CD14-positive monocyte (primary cell): ENCODE measurements around the gene EXPH5. TPM values are rescaled to one million over a fixed set of nuclear protein-coding genes. Genes with fewer than 3 reads are reported as not detected.

Source experiments
- DNase-seq, 3 donors: peaks; one replicate each; pipeline ENCODE4 v3.0.0-alpha.2; 2011 to 2022
- H2AFZ ChIP-seq: 2 replicates; pipeline ENCODE4 v1.6.0; 2012; ENCODE audit warnings: mild to moderate bottlenecking, low read depth, low read length, inconsistent platforms; ENCODE audit not compliant: insufficient read depth, poor library complexity, severe bottlenecking
- H3K27ac ChIP-seq, 2 donors: 1 replicate in 1 of 2; 2 replicates in 1 of 2; pipeline ENCODE4 v1.5.1; 2012 to 2013; ENCODE audit warnings: low read length in 2 of 2, control low read depth in 1 of 2, inconsistent platforms in 1 of 2, low read depth in 1 of 2, mild to moderate bottlenecking in 1 of 2
- H3K27me3 ChIP-seq, 2 donors: one replicate each; pipeline versions ENCODE4 v1.6.0 to v1.6.1; 2011 to 2013; ENCODE audit warnings: low read length in 2 of 2; ENCODE audit not compliant: control insufficient read depth in 2 of 2, insufficient read depth in 2 of 2
- H3K36me3 ChIP-seq, 2 donors: replicated peaks in 1 of 2; 1 replicate in 1 of 2; 2 replicates in 1 of 2; pipeline versions ENCODE4 v1.5.1 to v1.6.1; 2012 to 2013; ENCODE audit warnings: low read length in 2 of 2, control low read depth in 1 of 2, inconsistent platforms in 1 of 2, mild to moderate bottlenecking in 1 of 2; ENCODE audit not compliant: insufficient read depth in 2 of 2, control insufficient read depth in 1 of 2
- H3K4me1 ChIP-seq, 2 donors: 1 replicate in 1 of 2; 2 replicates in 1 of 2; pipeline versions ENCODE4 v1.5.1 to v1.6.1; 2012 to 2013; ENCODE audit warnings: low read length in 2 of 2, control low read depth in 1 of 2, inconsistent platforms in 1 of 2, mild to moderate bottlenecking in 1 of 2, moderate library complexity in 1 of 2; ENCODE audit not compliant: insufficient read depth in 2 of 2, control insufficient read depth in 1 of 2
- H3K4me2 ChIP-seq: replicated peaks from 2 replicates; pipeline ENCODE3; 2012; ENCODE audit warnings: low read length, moderate library complexity, mild to moderate bottlenecking; ENCODE audit not compliant: poor library complexity, severe bottlenecking; ENCODE audit errors: extremely low read depth
- H3K4me3 ChIP-seq, 3 experiments: fragments of 200-600 bp in 1 of 3; sonication (generic) in 1 of 3; replicated peaks in 1 of 3; 1 replicate in 2 of 3; 2 replicates in 1 of 3; pipeline ENCODE4 v1.5.1; 2011 to 2013; ENCODE audit warnings: low read length in 3 of 3, mild to moderate bottlenecking in 3 of 3, control low read depth in 2 of 3, low read depth in 2 of 3, inconsistent platforms in 1 of 3, moderate library complexity in 1 of 3
- H3K79me2 ChIP-seq: 2 replicates; pipeline ENCODE4 v1.6.0; 2012; ENCODE audit warnings: mild to moderate bottlenecking, control low read depth, inconsistent platforms, low read length, moderate library complexity; ENCODE audit not compliant: insufficient read depth
- H3K9ac ChIP-seq: 2 replicates; pipeline ENCODE4 v1.6.0; 2017; ENCODE audit warnings: low read length, mild to moderate bottlenecking; ENCODE audit not compliant: insufficient read depth, poor library complexity, severe bottlenecking
- H3K9me3 ChIP-seq, 2 donors: replicated peaks in 1 of 2; 1 replicate in 1 of 2; 2 replicates in 1 of 2; pipeline versions ENCODE4 v1.5.1 to v1.6.1; 2012 to 2013; ENCODE audit warnings: low read length in 2 of 2, control low read depth in 1 of 2; ENCODE audit not compliant: control insufficient read depth in 1 of 2, insufficient read depth in 1 of 2
- H4K20me1 ChIP-seq: 2 replicates; pipeline ENCODE4 v1.6.0; 2012; ENCODE audit warnings: mild to moderate bottlenecking, low read length, control low read depth, moderate library complexity; ENCODE audit not compliant: insufficient read depth
- H3K27ac Mint-ChIP-seq, 7 donors: one replicate each; pipeline ENCODE4 v1.8.0; 2020; ENCODE audit warnings: mild to moderate bottlenecking in 7 of 7, mixed read lengths in 7 of 7, moderate library complexity in 6 of 7, inconsistent platforms in 2 of 7
- H3K27me3 Mint-ChIP-seq, 3 donors: one replicate each; pipeline ENCODE4 v1.8.0; 2021 to 2022; ENCODE audit warnings: low read depth in 3 of 3, mild to moderate bottlenecking in 3 of 3, mixed read lengths in 3 of 3, moderate library complexity in 3 of 3, inconsistent platforms in 1 of 3
- H3K36me3 Mint-ChIP-seq, 2 donors: one replicate each; pipeline ENCODE4 v1.8.0; 2020; ENCODE audit warnings: mixed read lengths in 2 of 2, inconsistent platforms in 1 of 2, mild to moderate bottlenecking in 1 of 2
- H3K4me1 Mint-ChIP-seq: one replicate; pipeline ENCODE4 v1.8.0; 2020; ENCODE audit warnings: mild to moderate bottlenecking, mixed read lengths
- H3K4me3 Mint-ChIP-seq, 2 donors: one replicate each; pipeline ENCODE4 v1.8.0; 2020; ENCODE audit warnings: mild to moderate bottlenecking in 2 of 2, mixed read lengths in 2 of 2, moderate library complexity in 1 of 2
- H3K9me3 Mint-ChIP-seq, 7 donors: one replicate each; pipeline ENCODE4 v1.8.0; 2020 to 2022; ENCODE audit warnings: mixed read lengths in 7 of 7, mild to moderate bottlenecking in 6 of 7, moderate library complexity in 6 of 7, inconsistent platforms in 2 of 7
- WGBS: methylation state at CpG from one replicate; pipeline ENCODE4 v1.1.5; 2013; ENCODE audit warnings: missing lambda C conversion rate; ENCODE audit not compliant: insufficient coverage; 5-methylcytosine and 5-hydroxymethylcytosine counted together
- intact Hi-C, 2 donors: fragments of 100-400 bp; cut with micrococcal nuclease; formaldehyde crosslinking; loops; one replicate each; pipeline versions ENCODE4 v1.15.0 to v1.15.1; 2023
- polyA plus RNA-seq, 3 donors: library from polyadenylated mRNA; depleted of rRNA in 1 of 3; unstranded in 2 of 3; stranded (reverse) in 1 of 3; fragments of 300-500 nt in 2 of 3; fragments of >200 nt in 1 of 3; fragmentation: Illumina TruSeq in 2 of 3; gene quantifications; 1 replicate in 2 of 3; 2 replicates in 1 of 3; pipeline ENCODE4 v1.2.3, GENCODE V29; 2012 to 2021
- TF ChIP-seq, protein P1 (sequence below): fragments of 200-600 bp; IDR thresholded peaks from one replicate; pipeline ENCODE4 v1.8.0; 2022; ENCODE audit warnings: antibody characterized with exemption, mild to moderate bottlenecking

Gene EXPH5
- polyA plus RNA-seq, 3 donors, result 0.05 to 0.17 TPM; not detected in 1

DNA sequence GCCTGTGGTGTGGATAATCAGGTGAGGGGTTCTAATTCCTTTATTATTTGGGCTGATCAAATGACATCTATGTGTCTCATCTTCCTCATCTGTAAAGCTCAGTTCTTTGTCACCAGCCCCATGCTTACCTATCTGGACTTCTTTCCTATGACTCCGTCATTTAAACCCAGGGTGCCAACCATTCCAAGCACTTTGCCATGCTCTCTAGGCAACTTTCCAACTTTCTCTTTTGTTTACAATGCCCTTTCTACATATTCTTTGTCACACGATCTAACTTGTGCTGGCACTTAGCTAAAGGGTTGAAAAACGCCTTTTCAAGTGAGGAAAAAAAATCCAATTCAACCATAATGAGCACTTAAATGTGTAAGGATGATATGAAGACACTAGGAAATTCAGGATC, 27.9 kb downstream of the EXPH5 start:
- no peak for DNase-seq
- no peak overlapping the region for H3K4me2 ChIP-seq
- Mint-ChIP-seq H3K4me1 (peaks cover 2% of the 10 kb centered on the region), H3K27ac (no peak overlapping the region), H3K27me3 (no peaks in the 10 kb centered on the region), H3K36me3 (no peaks in the 10 kb centered on the region), H3K4me3 (no peak overlapping the region), H3K9me3 (no peaks in the 10 kb centered on the region)
- no peaks in the 10 kb centered on the region for H3K79me2 ChIP-seq
- intact Hi-C loops, result no loop called here
- H3K9ac ChIP-seq, result no peak overlapping the region
- no peak overlapping the region for H3K4me3 ChIP-seq
- no peaks in the 10 kb centered on the region for H4K20me1 ChIP-seq
- H3K9me3 ChIP-seq, result no peaks in the 10 kb centered on the region
- WGBS, result 100% methylated on average over 1 of the region's 3 CpGs
- TF ChIP-seq, protein P1, sequence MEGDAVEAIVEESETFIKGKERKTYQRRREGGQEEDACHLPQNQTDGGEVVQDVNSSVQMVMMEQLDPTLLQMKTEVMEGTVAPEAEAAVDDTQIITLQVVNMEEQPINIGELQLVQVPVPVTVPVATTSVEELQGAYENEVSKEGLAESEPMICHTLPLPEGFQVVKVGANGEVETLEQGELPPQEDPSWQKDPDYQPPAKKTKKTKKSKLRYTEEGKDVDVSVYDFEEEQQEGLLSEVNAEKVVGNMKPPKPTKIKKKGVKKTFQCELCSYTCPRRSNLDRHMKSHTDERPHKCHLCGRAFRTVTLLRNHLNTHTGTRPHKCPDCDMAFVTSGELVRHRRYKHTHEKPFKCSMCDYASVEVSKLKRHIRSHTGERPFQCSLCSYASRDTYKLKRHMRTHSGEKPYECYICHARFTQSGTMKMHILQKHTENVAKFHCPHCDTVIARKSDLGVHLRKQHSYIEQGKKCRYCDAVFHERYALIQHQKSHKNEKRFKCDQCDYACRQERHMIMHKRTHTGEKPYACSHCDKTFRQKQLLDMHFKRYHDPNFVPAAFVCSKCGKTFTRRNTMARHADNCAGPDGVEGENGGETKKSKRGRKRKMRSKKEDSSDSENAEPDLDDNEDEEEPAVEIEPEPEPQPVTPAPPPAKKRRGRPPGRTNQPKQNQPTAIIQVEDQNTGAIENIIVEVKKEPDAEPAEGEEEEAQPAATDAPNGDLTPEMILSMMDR, result no peak
- H2AFZ ChIP-seq, result no peak overlapping the region
- H3K36me3 ChIP-seq, result no peaks in the 10 kb centered on the region
- no peak overlapping the region for H3K27ac ChIP-seq
- H3K4me1 ChIP-seq, result no peaks in the 10 kb centered on the region
- H3K27me3 ChIP-seq, result no peaks in the 10 kb centered on the region

DNA sequence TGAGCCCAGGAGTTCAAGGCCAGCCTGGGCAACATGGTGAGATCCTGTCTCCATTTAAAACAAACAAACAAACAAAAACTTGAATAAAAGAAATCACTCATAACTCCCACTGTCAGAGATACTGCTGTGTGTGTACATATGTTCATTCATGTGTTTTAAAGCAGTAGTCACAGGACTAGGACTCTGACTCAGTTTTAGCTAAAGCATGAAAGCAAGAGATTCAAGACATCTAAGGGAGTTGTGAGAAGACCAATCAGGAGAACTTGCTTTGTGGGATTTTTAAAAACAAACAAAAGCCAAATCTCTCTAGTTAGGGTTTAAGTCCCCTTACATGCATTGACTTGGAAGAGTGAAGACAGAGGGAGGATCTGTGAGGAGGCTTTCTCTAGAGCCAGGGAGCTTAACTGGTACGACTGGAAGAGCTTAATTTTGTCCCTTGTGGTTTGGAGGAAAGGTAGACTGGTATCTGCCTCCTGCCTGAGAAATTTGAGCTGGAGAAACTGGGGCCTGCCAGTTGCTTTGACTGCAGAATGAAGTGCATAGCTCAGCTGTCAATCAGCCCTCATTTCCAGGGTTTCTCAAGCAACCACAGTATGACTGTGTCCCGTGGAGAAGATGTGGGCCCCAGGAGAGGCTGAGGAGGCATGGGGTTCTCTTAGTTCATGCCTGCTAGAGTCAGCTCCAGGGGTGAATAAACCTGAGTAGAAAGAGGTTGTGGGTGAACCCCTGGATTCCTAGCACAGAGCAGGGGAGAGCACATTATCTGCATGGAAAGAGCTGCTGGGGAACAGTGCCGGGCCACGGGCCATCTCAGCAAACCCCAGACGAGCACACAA, 30.6 kb downstream of the EXPH5 start:
- H3K9me3 ChIP-seq, result no peaks in the 10 kb centered on the region
- no peak overlapping the region for H3K4me3 ChIP-seq
- no peak overlapping the region for H2AFZ ChIP-seq
- Mint-ChIP-seq H3K27ac (no peak overlapping the region), H3K36me3 (no peaks in the 10 kb centered on the region), H3K4me1 (peaks cover 4% of the 10 kb centered on the region), H3K27me3 (no peaks in the 10 kb centered on the region), H3K4me3 (no peak overlapping the region), H3K9me3 (no peaks in the 10 kb centered on the region)
- H3K27me3 ChIP-seq, result no peaks in the 10 kb centered on the region
- no peak for DNase-seq
- no peak overlapping the region for H3K9ac ChIP-seq
- no peak overlapping the region for H3K27ac ChIP-seq
- H4K20me1 ChIP-seq, result no peaks in the 10 kb centered on the region
- TF ChIP-seq, protein P1, result no peak
- no peaks in the 10 kb centered on the region for H3K36me3 ChIP-seq
- no peaks in the 10 kb centered on the region for H3K79me2 ChIP-seq
- no peak overlapping the region for H3K4me2 ChIP-seq
- intact Hi-C loops, result no loop called here
- H3K4me1 ChIP-seq, result no peaks in the 10 kb centered on the region
- WGBS, result 82% methylated on average over 5 of the region's 5 CpGs
